Kidney epithelial cell (primary cell): ENCODE data around the gene FANCB. TPM values are rescaled to one million over a fixed set of nuclear protein-coding genes. Genes with fewer than 3 reads are reported as not detected.
A peak's percentile ranks its signal among the peaks of the same experiment; 100 is the strongest.

Experiments used
- DNase-seq: peaks from one replicate; pipeline ENCODE4 v3.0.0-alpha.2; 2010; ENCODE audit warnings: low read depth
- H3K27me3 ChIP-seq: 2 replicates; pipeline ENCODE4 v1.6.0; 2011; ENCODE audit warnings: low read length; ENCODE audit not compliant: control insufficient read depth, insufficient read depth
- H3K36me3 ChIP-seq: 2 replicates; pipeline ENCODE4 v1.5.1; 2011; ENCODE audit warnings: low read length; ENCODE audit not compliant: control insufficient read depth, insufficient read depth
- H3K4me3 ChIP-seq: 2 replicates; pipeline ENCODE4 v1.5.1; 2011; ENCODE audit warnings: low read depth, mild to moderate bottlenecking, control low read depth, low read length
- total RNA-seq: library from RNA; depleted of rRNA; stranded (reverse); fragments of >200 nt; gene quantifications from 2 replicates; pipeline ENCODE4 v1.2.3, GENCODE V29; 2015
- TF ChIP-seq, protein P1 (sequence below): IDR thresholded peaks from 2 replicates; pipeline ENCODE4 v1.5.1; 2011; ENCODE audit warnings: mild to moderate bottlenecking, moderate library complexity, low read length, control low read depth, inconsistent platforms; ENCODE audit not compliant: insufficient read depth, poor library complexity, severe bottlenecking

FANCB gene
- total RNA-seq: 0.67 and 2.3 TPM in 2 replicates

- Histone ChIP-seq H3K27me3 (no peaks in the 10 kb centered on the region), H3K4me3 (peak within 1 kb of the TSS; percentile 71), H3K36me3 (no peaks in the 10 kb centered on the region)
- TF ChIP-seq, protein P1, sequence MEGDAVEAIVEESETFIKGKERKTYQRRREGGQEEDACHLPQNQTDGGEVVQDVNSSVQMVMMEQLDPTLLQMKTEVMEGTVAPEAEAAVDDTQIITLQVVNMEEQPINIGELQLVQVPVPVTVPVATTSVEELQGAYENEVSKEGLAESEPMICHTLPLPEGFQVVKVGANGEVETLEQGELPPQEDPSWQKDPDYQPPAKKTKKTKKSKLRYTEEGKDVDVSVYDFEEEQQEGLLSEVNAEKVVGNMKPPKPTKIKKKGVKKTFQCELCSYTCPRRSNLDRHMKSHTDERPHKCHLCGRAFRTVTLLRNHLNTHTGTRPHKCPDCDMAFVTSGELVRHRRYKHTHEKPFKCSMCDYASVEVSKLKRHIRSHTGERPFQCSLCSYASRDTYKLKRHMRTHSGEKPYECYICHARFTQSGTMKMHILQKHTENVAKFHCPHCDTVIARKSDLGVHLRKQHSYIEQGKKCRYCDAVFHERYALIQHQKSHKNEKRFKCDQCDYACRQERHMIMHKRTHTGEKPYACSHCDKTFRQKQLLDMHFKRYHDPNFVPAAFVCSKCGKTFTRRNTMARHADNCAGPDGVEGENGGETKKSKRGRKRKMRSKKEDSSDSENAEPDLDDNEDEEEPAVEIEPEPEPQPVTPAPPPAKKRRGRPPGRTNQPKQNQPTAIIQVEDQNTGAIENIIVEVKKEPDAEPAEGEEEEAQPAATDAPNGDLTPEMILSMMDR: no peak
- DNase-seq: peak; percentile 63
Observed at GRCh38 chrX:14872851-14873675, at the start of gene FANCB, which contains the start of gene MOSPD2. TSS of gene FANCB (minus strand) at chrX:14873069. CDS start at chrX:14865510, 7,559 bp downstream. TSS of gene MOSPD2 (plus strand) at chrX:14873421. CDS start at chrX:14873529, 108 bp downstream.

- no peak for DNase-seq
- Histone ChIP-seq H3K27me3 (no peaks in the 10 kb centered on the region), H3K36me3 (no peaks in the 10 kb centered on the region), H3K4me3 (no peak overlapping the region)
- TF ChIP-seq, protein P1: no peak
Observed at GRCh38 chrX:14922437-14922836, 49.6 kb upstream of the FANCB start.

DNA sequence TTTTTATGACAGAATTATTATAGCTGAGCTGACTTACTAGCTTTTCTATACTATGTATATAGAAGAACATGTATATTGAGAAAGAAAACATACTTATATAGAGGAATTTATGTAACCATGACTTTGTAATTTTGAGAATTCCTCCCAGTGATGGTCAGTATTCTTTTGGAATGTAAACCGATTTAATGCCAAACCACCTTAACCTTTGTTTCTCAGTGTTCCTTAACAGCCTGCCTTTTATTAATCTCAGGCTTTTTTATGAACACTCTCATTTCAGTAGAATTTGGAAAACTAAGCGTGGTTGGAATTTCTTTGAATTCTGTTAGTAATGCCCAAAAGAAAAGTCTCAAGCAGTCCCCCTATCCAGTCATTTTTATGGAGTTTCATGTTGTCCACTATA is 47.3 kb upstream of the FANCB start:
- DNase-seq: no peak
- Histone ChIP-seq H3K4me3 (no peak overlapping the region), H3K27me3 (no peaks in the 10 kb centered on the region), H3K36me3 (no peaks in the 10 kb centered on the region)
- TF ChIP-seq, protein P1: no peak

DNA sequence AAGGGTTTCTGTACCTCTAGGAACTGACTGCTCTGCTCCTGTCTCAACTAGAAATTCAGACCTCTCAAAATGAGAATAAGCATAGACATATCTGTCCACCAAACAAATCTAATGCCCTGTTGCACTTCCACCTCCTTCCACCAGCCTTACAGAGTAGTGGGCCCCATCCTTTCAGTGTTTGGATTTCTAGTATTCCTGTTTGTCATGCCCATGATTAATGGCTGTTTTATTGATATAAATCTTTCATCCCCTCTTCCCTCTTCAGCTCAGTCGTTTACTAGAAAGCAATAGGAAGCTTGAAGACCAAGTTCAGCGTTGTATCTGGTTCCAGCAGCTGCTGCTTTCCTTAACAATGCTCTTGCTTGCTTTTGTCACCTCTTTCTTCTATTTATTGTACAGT is 46.5 kb upstream of the FANCB start:
- no peak overlapping the region for H3K4me3 ChIP-seq
- no peaks in the 10 kb centered on the region for H3K36me3 ChIP-seq
- TF ChIP-seq, protein P1: no peak
- no peak for DNase-seq
- H3K27me3 ChIP-seq: no peaks in the 10 kb centered on the region

DNA sequence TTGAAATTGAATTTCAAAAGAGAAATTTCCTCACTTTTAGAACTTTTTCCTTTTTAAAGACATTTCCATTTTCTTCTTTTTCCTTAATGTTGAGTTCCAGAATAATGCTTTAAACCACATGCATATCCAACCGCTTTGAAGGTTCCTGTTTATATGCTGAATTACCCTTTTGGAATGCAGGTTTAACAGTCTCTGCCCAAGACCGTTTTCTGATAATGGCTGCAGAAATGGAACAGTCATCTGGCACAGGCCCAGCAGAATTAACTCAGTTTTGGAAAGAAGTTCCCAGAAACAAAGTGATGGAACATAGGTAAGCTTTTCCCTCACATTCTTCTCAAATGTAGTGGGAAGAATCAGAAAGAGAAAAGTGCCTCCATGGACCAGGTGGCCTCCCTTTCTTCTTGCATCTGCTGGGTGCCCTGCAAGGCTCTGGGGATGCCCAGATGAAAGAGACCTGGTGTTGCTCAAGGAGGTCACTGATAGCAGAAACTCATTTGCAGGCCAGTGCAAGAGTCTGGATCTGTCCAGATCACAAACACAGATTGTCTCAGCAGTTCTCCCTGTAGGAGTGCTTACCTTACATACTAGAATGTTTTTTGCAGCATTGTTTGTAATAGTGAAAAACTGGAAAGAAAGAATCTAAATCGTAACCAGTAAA is 43.3 kb upstream of the FANCB start:
- peak; percentile 28 for DNase-seq
- H3K27me3 ChIP-seq: no peaks in the 10 kb centered on the region
- no peaks in the 10 kb centered on the region for H3K36me3 ChIP-seq
- TF ChIP-seq, protein P1: no peak
- no peak overlapping the region for H3K4me3 ChIP-seq

- H3K4me3 ChIP-seq: no peak overlapping the region
- H3K36me3 ChIP-seq: no peaks in the 10 kb centered on the region
- no peak for DNase-seq
- TF ChIP-seq, protein P1: no peak
- no peaks in the 10 kb centered on the region for H3K27me3 ChIP-seq
Observed at GRCh38 chrX:14915596-14915995, 42.7 kb upstream of the FANCB start.
